ENCODE data around the gene MCM6. TPM values are rescaled to one million over a fixed set of nuclear protein-coding genes. Genes with fewer than 3 reads are reported as not detected.

The MCM6 gene
- total RNA-seq, 2 experiments from 2014 or later: 31.5 to 34.4 TPM

DNA sequence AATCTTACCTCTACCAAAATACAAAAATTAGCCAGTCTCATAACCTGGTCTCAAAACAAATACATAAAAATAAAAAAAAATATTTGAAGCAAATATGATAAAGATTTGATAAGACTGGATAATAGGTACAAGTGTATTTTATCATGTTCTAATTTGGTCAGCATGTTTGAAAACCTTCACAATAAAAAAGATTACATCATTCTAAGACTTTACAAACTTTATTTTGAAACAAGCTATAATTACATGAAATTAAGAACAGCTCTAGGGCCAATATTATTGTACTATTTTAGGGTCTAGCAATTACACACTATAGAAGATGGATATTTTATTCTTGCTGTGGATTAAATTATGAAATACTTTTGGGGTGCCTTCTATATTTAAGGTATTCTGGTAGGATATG is 29.4 kb upstream of the MCM6 start:
- no peaks in the 10 kb centered on the region for H3K27me3 ChIP-seq (ENCODE audit: control insufficient read depth in 1 of 2, insufficient read depth in 2 of 2, low read length in 2 of 2)
- no peak overlapping the region for H3K27ac ChIP-seq (ENCODE audit: low read depth in 1 of 2, low read length in 2 of 2)
- Mint-ChIP-seq H3K9me3 (no peaks in the 10 kb centered on the region), H3K27me3 (no peaks in the 10 kb centered on the region), H3K4me1 (ENCODE audit: low read depth) (no peaks in the 10 kb centered on the region), H3K36me3 (ENCODE audit: low read depth) (peaks cover 60% of the 10 kb centered on the region), H3K27ac (no peak overlapping the region), H3K4me3 (no peak overlapping the region)
- H3K9me3 ChIP-seq (ENCODE audit: control insufficient read depth in 1 of 2, insufficient read depth in 1 of 2, low read length in 2 of 2): no peaks in the 10 kb centered on the region
- CTCF ChIA-PET: no interaction called here
- POLR2A ChIA-PET: interaction anchor here (0.7 kb wide), 1 partner anchor 8 kb away, joined by 3 read pairs; no protein-coding TSS in a partner anchor
- H3K4me1 ChIP-seq (ENCODE audit: insufficient read depth, low read length): no peaks in the 10 kb centered on the region
- no peak for TF ChIP-seq CTCF (IDR thresholded peaks at IDR 0.05)
- intact Hi-C loops (cut with DNase I, micrococcal nuclease): no loop called here
- DNase-seq: no peak
- no peak overlapping the region for H3K4me3 ChIP-seq (ENCODE audit: low read length)
- H3K36me3 ChIP-seq (ENCODE audit: insufficient read depth, low read length): peaks cover 28% of the 10 kb centered on the region
- ATAC-seq (ENCODE audit: poor library complexity): no peak

GRCh38 chr2:135904341-135904989 is 28.2 kb upstream of the MCM6 start:
- no peaks in the 10 kb centered on the region for H3K9me3 ChIP-seq (ENCODE audit: control insufficient read depth in 1 of 2, insufficient read depth in 1 of 2, low read length in 2 of 2)
- peaks cover 48% of the 10 kb centered on the region for H3K36me3 Mint-ChIP-seq (ENCODE audit: low read depth)
- no peak overlapping the region for H3K27ac ChIP-seq (ENCODE audit: low read depth in 1 of 2, low read length in 2 of 2)
- H3K27me3 ChIP-seq (ENCODE audit: control insufficient read depth in 1 of 2, insufficient read depth in 2 of 2, low read length in 2 of 2): no peaks in the 10 kb centered on the region
- TF ChIP-seq CTCF (IDR thresholded peaks at IDR 0.05): no peak
- ChIA-PET CTCF (no interaction called here), POLR2A (interaction anchor here (0.5 kb wide), 1 partner anchor 9 kb away, joined by 3 read pairs; no protein-coding TSS in a partner anchor)
- no peak overlapping the region for H3K4me3 ChIP-seq (ENCODE audit: low read length)
- H3K4me3 Mint-ChIP-seq: no peak overlapping the region
- no peaks in the 10 kb centered on the region for H3K4me1 ChIP-seq (ENCODE audit: insufficient read depth, low read length)
- H3K9me3 Mint-ChIP-seq: no peaks in the 10 kb centered on the region
- no peaks in the 10 kb centered on the region for H3K27me3 Mint-ChIP-seq
- peaks cover 18% of the 10 kb centered on the region for H3K36me3 ChIP-seq (ENCODE audit: insufficient read depth, low read length)
- ATAC-seq (ENCODE audit: poor library complexity): no peak
- DNase-seq: no peak
- H3K27ac Mint-ChIP-seq: no peak overlapping the region
- intact Hi-C loops (cut with DNase I, micrococcal nuclease): no loop called here
- no peaks in the 10 kb centered on the region for H3K4me1 Mint-ChIP-seq (ENCODE audit: low read depth)

DNA sequence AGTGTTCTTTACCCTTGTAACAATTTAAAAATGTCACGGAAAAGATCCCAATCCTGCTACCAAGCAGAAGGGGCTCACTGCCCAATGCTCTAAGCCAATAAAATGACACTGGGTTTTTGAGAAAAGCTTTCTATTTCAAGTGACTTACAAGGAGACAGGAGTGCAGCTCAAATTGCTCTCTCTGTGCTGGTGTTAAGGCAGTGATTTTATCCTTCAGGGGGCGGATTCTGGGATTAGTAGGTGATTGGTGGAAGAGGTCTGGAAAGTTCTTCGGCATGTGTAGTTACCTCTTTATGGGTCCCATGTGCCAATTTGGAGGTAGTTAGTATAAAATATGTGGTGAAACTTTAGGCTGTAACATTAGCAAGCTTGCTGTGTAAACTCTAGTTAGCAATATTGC is 27.4 kb upstream of the MCM6 start:
- intact Hi-C loops (cut with DNase I, micrococcal nuclease): no loop called here
- no peak for TF ChIP-seq CTCF (IDR thresholded peaks at IDR 0.05)
- Histone ChIP-seq H3K27ac (ENCODE audit: low read depth in 1 of 2, low read length in 2 of 2) (no peak overlapping the region), H3K36me3 (ENCODE audit: insufficient read depth, low read length) (peaks cover 15% of the 10 kb centered on the region), H3K4me3 (ENCODE audit: low read length) (no peak overlapping the region), H3K4me1 (ENCODE audit: insufficient read depth, low read length) (no peaks in the 10 kb centered on the region), H3K27me3 (ENCODE audit: control insufficient read depth in 1 of 2, insufficient read depth in 2 of 2, low read length in 2 of 2) (no peaks in the 10 kb centered on the region), H3K9me3 (ENCODE audit: control insufficient read depth in 1 of 2, insufficient read depth in 1 of 2, low read length in 2 of 2) (no peaks in the 10 kb centered on the region)
- Mint-ChIP-seq H3K4me1 (ENCODE audit: low read depth) (no peaks in the 10 kb centered on the region), H3K36me3 (ENCODE audit: low read depth) (peaks cover 40% of the 10 kb centered on the region), H3K27me3 (no peaks in the 10 kb centered on the region), H3K27ac (no peak overlapping the region), H3K9me3 (no peaks in the 10 kb centered on the region), H3K4me3 (no peak overlapping the region)
- CTCF ChIA-PET: no interaction called here
- POLR2A ChIA-PET: no interaction called here
- DNase-seq: no peak
- ATAC-seq (ENCODE audit: poor library complexity): no peak
